ENCODE data around the gene DPH1.

The DPH1 gene

GRCh38 chr17:2050300-2051060 is 20.5 kb downstream of the DPH1 start:
- DNase-seq: peak; percentile 48

GRCh38 chr17:2051061-2051932 is 21.3 kb downstream of the DPH1 start:
- DNase-seq: no peak

DNA sequence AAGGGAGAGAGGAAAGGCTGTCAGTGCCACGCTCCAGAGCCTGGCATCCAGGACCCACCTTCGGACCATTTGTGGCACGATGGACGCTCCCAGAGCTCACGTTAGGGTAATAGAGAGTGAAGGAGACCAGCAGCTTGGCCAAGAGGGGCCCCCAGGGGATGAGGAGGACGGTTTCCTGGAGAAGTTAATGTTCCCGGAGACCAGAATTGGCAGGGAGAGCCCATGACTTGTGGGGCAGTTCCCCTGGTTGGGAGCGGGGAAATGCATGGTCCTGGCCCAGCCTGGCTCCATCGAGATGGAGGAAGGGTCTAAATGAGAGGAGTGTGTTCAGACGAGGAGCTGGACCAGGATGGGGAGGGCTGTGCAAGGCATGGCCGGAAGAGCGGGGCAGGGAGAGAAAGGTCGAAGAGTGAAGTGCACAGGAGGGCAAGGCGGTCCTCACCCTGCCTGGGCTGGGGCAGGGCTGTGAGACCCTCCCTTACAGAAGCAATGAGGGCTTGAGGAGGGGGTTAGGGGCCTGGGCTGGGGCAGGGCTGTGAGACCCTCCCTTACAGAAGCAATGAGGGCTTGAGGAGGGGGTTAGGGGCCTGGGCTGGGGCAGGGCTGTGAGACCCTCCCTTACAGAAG is 22.1 kb downstream of the DPH1 start:
- DNase-seq: no peak

DNA sequence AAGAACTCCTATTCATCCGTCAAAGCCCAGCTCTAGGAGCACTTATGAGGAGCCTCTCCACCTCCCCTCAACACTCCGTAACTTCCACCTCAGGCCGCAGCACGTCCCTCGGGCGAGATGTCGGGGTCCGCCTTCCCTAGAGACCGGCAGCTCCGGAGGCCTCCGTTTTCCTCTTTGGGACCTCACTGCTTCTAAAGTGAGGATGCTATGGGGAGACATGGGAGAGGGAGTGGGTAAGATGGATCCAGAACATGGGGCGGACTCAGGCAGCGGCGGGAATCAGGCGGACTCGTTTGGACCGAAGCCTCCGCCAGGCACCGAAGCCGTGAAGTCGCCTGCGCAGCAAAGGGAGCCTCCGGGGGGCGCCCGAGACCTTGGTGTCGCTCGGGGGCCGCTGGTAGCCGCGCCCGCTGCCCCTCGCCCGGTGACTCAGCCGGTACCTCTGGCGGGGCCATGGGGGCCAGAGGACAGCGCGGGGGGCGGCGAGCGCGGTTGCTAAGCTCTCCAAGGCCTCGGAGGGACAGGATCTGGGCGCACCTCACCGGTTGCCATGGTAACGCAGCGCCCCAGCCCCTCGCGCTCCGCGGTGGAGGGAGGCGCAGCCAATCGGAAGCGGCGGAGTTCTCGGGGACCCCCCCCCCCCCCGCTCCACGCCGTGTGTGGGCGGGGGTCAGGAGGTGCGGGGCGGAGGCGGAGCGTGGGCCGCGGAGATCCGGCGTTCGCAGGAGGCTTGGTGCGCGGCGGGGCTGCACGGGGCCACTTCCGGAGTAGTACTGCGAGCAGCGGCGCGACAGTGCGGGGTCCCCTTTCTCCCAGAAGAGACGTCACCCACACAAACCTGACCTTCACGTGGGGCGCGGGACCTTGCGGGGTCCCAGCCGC is 23.7 kb downstream of the DPH1 start:
- peak; percentile 23 for DNase-seq

DNA sequence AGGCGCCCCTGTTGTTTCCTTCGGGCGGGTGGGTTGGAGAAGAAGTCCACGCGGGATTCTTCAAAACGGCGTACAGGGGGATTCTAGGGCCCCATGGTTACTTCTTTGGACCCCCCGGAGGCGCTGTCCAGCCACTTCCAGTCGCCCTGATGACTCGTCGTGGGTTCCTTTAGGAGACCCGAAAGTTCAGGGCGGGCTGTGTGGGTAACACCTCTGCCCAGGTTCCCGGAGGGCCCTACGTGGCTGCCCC is 24.2 kb downstream of the DPH1 start:
- no peak for DNase-seq

DNA sequence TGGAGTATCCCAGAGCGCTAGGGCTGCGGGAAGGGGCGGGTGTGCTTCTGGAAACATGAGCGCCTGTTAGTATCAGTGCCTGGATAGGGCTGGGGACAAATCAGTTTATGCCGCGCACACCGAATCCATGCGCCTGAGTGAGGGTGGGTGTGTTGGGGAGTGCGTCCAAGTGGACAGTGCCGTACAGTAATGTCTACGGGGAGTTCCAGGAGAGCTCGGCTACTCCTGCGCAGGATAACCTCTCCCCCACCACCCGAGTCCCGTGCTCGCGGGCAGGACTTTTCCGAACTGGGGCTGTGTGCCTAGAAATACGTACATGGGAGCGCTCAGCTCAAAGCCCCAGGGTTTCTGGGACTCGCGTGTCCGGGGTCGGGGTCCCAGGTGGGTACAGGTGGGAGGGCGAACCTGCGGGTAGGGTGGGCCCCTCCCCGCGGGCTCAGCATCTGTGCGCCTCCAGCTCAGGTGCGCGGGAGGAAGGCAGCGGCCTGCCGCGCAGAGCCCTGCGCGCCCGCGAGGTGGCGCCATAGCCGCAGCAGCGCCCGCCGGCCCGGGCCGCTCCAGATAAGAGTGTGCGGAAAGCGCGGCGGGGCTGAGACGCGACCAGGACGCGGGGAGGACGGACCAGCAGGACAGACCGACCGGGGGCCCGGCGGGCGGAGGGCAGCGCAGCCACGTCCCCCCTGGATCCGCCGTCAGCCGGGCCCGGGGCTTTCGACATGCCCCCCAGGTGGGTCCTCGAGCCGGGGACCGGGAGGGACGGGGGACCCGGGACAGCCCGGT is 24.7 kb downstream of the DPH1 start, which contains the start of gene HIC1:
Gene HIC1 (plus strand): TSS at position 592 of the 780 bp plus-strand sequence. CDS start 1,588 bp downstream, outside the sequence.
- DNase-seq: peak; percentile 58

DNA sequence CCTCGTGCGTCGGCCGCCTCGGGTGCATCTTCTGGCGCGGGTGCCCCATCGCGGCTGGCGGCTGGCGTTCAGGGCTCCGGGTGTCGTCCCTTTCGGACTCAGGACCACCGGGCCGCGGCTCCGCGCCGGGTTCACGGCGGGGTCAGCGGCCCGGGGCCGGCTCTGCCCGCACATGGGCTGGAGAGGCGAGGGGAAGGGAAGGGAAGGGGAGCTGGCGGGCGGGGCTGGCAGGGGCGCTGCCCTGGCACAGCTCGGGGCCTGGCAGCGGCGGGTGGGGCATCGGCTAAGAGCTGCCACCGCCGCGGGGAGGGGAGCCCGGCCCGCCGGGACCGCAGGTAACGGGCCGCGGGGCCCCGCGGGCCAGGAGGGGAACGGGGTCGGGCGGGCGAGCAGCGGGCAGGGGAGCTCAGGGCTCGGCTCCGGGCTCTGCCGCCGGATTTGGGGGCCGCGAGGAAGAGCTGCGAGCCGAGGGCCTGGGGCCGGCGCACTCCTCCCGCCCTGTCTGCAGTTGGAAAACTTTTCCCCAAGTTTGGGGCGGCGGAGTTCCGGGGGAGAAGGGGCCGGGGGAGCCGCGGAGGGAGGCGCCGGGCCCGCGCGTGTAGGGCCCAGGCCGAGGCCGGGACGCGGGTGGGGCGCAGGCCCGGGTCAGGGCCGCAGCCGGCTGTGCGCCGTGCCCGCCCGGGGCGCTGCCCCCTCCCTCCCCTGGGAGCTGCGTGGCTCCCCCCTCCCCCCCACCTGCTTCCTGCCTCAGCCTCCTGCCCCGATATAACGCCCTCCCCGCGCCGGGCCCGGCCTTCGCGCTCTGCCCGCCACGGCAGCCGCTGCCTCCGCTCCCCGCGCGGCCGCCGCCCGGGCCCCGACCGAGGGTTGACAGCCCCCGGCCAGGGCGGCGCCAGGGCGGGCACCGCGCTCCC is 25.6 kb downstream of the DPH1 start:
- DNase-seq: no peak

GRCh38 chr17:2056206-2057174 is 26.5 kb downstream of the DPH1 start:
- DNase-seq: no peak

GRCh38 chr17:2057175-2057759 is 27.3 kb downstream of the DPH1 start:
- no peak for DNase-seq

DNA sequence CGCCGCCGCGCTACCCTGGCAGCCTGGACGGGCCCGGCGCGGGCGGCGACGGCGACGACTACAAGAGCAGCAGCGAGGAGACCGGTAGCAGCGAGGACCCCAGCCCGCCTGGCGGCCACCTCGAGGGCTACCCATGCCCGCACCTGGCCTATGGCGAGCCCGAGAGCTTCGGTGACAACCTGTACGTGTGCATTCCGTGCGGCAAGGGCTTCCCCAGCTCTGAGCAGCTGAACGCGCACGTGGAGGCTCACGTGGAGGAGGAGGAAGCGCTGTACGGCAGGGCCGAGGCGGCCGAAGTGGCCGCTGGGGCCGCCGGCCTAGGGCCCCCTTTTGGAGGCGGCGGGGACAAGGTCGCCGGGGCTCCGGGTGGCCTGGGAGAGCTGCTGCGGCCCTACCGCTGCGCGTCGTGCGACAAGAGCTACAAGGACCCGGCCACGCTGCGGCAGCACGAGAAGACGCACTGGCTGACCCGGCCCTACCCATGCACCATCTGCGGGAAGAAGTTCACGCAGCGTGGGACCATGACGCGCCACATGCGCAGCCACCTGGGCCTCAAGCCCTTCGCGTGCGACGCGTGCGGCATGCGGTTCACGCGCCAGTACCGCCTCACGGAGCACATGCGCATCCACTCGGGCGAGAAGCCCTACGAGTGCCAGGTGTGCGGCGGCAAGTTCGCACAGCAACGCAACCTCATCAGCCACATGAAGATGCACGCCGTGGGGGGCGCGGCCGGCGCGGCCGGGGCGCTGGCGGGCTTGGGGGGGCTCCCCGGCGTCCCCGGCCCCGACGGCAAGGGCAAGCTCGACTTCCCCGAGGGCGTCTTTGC is 28.0 kb downstream of the DPH1 start:
- DNase-seq: no peak

DNA sequence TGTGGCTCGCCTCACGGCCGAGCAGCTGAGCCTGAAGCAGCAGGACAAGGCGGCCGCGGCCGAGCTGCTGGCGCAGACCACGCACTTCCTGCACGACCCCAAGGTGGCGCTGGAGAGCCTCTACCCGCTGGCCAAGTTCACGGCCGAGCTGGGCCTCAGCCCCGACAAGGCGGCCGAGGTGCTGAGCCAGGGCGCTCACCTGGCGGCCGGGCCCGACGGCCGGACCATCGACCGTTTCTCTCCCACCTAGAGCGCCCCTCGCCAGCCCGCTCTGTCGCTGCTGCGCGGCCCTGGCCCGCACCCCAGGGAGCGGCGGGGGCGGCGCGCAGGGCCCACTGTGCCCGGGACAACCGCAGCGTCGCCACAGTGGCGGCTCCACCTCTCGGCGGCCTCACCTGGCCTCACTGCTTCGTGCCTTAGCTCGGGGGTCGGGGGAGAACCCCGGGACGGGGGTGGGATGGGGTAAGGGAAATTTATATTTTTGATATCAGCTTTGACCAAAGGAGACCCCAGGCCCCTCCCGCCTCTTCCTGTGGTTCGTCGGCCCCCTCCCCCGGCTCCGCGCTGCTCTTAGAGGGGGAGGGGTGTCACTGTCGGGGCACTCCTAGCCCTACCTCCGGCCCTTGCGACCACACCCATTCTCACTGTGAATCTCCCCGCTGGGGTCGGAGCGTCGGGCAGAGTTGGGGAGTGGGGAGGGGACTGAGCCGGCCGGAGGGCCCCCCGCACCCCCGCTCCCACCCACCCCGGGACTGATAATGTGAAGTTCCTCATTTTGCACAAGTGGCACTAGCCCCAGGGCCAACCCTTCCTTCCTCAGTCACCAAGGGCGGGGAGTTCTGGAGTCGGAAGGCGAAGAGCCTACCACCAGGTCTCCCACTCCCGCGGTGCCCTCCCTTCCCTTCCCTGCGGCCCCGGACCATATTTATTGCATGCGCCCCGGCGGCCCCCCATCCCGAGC is 28.9 kb downstream of the DPH1 start:
- DNase-seq: no peak

DNA sequence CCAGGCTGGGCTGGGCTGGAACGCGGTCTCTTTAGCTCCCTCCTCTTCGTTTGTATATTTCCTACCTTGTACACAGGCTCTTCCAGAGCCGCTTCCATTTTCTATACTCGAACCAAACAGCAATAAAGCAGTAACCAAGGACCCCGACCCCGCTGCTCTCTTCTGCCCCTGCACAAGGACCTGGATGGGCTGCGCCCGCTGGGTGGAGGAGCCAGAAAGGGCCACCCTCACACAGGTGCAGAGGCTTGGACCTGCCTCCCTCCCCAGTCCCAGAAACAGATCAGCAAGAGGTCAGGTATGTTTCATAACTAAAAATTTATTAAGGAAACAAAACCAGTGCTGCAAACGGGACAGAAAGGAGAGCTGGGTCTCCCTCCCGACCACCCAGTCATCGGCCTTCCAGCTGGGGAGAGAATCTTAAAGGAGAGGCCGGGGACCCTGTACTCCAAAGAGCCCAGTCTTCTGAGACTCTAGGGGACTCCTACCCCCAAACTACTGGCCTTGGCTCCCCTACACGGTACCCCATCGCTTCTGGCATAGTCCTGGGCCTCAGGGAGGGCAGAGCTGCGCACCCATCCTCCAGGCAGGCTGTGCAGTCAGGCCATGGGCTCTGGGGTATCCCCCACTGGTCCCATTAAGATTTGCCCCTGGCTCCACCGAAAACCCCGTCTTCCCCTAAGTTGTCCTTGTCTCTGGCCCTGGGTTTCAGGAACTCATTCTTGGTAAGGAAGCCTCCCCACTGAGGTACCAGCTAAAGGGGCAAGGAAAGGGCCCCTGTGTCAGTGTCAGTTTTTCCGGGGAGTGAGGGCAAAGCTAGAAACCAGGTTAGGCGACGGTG is 29.8 kb downstream of the DPH1 start:
- no peak for DNase-seq

DNA sequence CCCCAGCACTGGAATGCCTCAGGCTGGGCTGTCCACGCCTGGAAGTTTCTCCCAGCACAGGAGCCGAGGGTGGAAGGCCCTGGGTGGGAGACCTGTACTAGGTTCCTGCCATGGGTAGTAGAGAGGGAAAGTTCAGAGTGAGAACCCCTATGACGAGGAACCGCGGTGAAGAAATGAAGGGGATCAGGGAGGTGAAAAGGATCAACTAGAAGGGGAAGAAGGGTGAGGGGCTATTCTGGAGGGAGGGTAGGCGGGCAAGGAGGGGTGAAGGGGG is 30.4 kb downstream of the DPH1 start:
- DNase-seq: no peak

DNA sequence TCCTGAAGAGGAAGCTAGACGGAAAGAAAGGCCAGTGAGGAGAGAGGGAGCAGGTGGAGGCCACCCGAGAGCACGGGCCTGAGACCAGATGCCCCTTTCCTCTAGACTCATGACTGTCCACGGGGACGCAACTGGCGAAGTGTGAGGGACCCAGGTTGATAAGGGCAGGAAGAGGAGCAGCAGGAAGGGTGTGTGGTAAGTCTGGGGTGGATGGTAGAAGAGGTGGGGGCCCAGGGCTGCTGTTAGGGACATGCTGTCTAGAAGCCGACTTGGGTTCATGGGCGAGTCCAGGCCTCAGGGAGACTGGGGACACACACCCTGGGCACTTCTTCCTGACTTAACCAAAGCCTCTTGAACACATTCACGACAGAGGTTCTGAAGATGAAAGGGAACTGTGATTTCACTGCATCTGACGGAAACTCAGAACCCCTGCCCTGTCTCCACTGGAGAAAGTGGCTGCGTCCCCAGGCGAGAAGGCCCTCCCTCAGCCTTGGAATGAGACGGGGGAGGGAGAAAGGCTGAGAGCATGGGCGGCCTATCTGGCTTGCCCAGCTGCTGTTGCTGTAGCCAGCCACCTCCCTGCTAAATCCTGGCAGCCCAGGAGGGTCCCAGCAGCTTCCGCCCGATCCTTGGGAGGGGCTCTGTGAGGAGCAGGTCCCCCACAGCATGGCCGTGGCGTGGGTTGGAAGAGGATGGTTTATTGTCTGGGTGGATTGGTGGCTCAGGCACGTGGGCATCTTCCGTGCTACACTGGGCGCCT is 30.9 kb downstream of the DPH1 start:
- no peak for DNase-seq

DNA sequence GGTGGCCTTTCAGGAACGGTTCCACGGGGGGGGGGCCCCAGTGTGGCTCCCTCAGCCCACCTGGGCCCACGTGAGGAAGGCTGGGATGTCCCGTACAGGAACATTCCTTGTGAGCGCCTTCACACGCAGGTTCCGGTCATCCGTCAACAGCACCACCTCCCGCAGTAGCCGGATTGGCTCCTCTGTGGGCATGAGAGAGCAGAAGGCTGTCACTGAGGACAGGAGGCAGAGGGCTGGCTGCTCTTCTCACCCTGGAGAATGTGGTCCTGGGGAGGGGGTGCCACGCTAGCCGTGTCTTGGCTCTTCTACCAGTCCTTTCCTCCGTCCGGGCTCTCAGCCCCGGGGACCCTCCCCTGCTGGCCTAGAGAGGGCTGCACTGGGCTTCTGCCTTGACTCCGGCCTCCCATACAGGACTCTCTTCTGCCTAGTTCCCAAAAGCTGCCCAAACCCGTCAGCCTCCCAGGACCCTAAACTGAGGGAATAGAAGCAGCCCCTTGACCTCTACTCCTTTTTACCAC is 31.5 kb downstream of the DPH1 start:
- no peak for DNase-seq

All from SHP77 treated with DMSO at 0.1 percent for 48 hours (cell line).